AG04450 (cell line): ENCODE measurements around the gene CCDC85B. TPM values are rescaled to one million over a fixed set of nuclear protein-coding genes. Genes with fewer than 3 reads are reported as not detected.

Experiments
- CTCF ChIA-PET: fragments of 300-600, 350-600 bp; formaldehyde crosslinking; extraction: SDS; loops from one replicate; lab custom pipeline; 2022; ENCODE audit warnings: antibody characterized with exemption, inconsistent platforms; lab: Charles Lee
- POLR2A ChIA-PET: fragments of 350-600 bp; formaldehyde crosslinking; extraction: SDS; loops from one replicate; lab custom pipeline; 2021; ENCODE audit warnings: antibody characterized with exemption, inconsistent platforms; lab: Yijun Ruan, JAX
- DNase-seq: peaks from one replicate; pipeline ENCODE4 v3.0.0-alpha.2; 2011; ENCODE audit warnings: low read depth, low spot score
- H3K27ac ChIP-seq: one replicate; pipeline ENCODE4 v1.5.1; 2012; ENCODE audit warnings: low read depth, low read length, control low read depth
- H3K27me3 ChIP-seq: one replicate; pipeline ENCODE4 v1.6.0; 2012; ENCODE audit warnings: low read length; ENCODE audit not compliant: control insufficient read depth, insufficient read depth
- H3K4me3 ChIP-seq: 2 replicates; pipeline ENCODE4 v1.5.1; 2011; ENCODE audit warnings: mild to moderate bottlenecking, low read depth, low read length, control low read depth
- H3K9me3 ChIP-seq: 2 replicates; pipeline ENCODE4 v1.5.1; 2012; ENCODE audit warnings: low read length; ENCODE audit not compliant: control insufficient read depth, insufficient read depth
- CTCF ChIP-seq: IDR thresholded peaks from 2 replicates; pipeline ENCODE4 v1.5.1; 2011; ENCODE audit warnings: low read depth, low read length, control low read depth, inconsistent platforms
- polyA plus RNA-seq: library from polyadenylated mRNA; depleted of rRNA; stranded (reverse); fragments of >200 nt; gene quantifications from 2 replicates; pipeline ENCODE4 v1.2.3, GENCODE V29; 2011

CCDC85B gene
- polyA plus RNA-seq, 1 experiment: 13.1 TPM

DNA sequence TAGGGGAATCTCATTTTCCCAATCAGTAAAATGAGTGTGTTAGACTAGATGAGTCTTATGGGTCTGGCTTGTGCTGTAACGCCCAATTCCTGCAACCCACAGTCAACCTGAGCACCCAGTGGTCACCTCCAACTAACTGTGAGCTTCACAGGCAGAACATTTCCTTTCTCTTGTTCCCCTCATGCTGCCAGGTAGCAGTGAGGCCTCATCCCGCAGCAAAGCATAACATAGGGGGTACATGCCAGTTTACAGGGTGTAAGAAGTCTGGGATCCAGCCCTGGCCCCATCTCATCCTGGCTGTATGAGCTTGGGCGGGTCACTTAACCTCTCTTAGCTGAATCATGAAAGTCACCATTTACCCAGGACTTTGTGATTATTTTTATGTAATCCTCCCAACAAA lies 21.6 kb upstream of the CCDC85B start:
- H3K27me3 ChIP-seq: no peaks in the 10 kb centered on the region
- POLR2A ChIA-PET: interaction anchor here (0.6 to 4.2 kb wide), 4 partner anchors 10 to 987 kb away, joined by 3 to 26 read pairs (median 4); partner anchors contain the start of genes FIBP and MUS81
- CTCF ChIA-PET: interaction anchor here (2.1 to 4.2 kb wide), 3 partner anchors 9 to 20 kb away, joined by 14 to 35 read pairs (median 20); partner anchors contain the start of genes FIBP and MUS81
- no peak overlapping the region for H3K4me3 ChIP-seq
- DNase-seq: no peak
- H3K9me3 ChIP-seq: no peaks in the 10 kb centered on the region; the same call in 1 of the 2 replicates
- no peak overlapping the region for H3K27ac ChIP-seq
- TF ChIP-seq CTCF: no peak

DNA sequence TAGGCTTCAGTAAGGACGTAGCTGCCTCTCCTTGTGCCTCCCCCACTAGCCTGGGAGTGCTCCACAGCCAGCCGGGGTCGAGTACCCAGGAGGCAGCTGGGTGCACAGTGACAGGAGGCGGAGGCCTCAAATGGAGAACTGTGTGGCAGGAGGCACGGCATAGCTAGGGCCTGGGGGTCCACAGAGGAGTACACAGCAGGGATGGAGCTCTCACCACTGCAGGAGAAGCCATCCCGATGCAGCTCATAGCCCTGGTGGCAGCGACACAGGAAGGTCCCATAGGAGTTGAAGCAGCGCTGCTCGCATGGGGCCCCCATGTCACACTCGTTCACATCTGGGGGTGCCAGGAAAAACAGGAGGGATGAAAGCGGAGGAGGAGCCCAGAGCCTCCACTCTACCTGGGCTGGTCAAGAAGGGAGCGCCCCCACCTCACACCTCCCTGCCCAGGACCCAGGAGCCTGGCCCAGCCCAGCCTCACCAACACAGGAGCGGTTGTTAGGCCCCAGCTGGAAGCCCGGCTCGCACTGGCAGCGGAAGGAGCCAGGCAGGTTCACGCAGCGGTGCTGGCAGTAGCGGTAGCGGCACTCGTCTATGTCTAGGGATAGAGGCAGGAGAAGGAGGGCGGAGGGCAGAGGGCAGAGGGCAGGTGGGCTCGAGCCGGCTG lies 20.7 kb upstream of the CCDC85B start:
- ChIA-PET CTCF (interaction anchor here (2.1 to 4.2 kb wide), 4 partner anchors 10 to 19 kb away, joined by 14 to 35 read pairs (median 22); partner anchors contain the start of genes FIBP and MUS81), POLR2A (interaction anchor here (0.6 to 4.2 kb wide), 2 partner anchors 11 to 16 kb away, joined by 8 to 26 read pairs; partner anchors contain the start of gene MUS81)
- no peak for DNase-seq
- TF ChIP-seq CTCF: no peak
- no peak overlapping the region for H3K4me3 ChIP-seq
- H3K27me3 ChIP-seq: no peaks in the 10 kb centered on the region
- H3K27ac ChIP-seq: peak overlapping the region; percentile 21
- H3K9me3 ChIP-seq: no peaks in the 10 kb centered on the region; the same call in 1 of the 2 replicates

GRCh38 chr11:65870307-65870658 lies 20.2 kb upstream of the CCDC85B start:
- CTCF ChIA-PET: interaction anchor here (1.3 to 4.2 kb wide), 5 partner anchors 9 to 118 kb away, joined by 3 to 35 read pairs (median 20); partner anchors contain the start of genes FIBP and MUS81
- no peak for TF ChIP-seq CTCF
- no peak for DNase-seq
- H3K4me3 ChIP-seq: peak overlapping the region; percentile 76; the same call in 1 of the 2 replicates
- no peaks in the 10 kb centered on the region for H3K27me3 ChIP-seq
- peak overlapping the region; percentile 21 for H3K27ac ChIP-seq
- H3K9me3 ChIP-seq: no peaks in the 10 kb centered on the region; the same call in 1 of the 2 replicates
- POLR2A ChIA-PET: interaction anchor here (1.1 to 4.2 kb wide), 2 partner anchors 10 to 11 kb away, joined by 3 to 26 read pairs; partner anchors contain the start of gene MUS81

- Histone ChIP-seq H3K9me3 (no peaks in the 10 kb centered on the region; the same call in 1 of the 2 replicates), H3K27me3 (no peaks in the 10 kb centered on the region), H3K4me3 (peak overlapping the region; percentile 76), H3K27ac (peak overlapping the region; percentile 83)
- DNase-seq: no peak
- CTCF ChIA-PET: interaction anchor here (0.6 to 2.4 kb wide), 8 partner anchors 10 to 198 kb away, joined by 3 to 23 read pairs (median 6); partner anchors contain the start of genes FIBP and MUS81
- POLR2A ChIA-PET: interaction anchor here (0.5 to 2.2 kb wide), 8 partner anchors 8 to 249 kb away, joined by 3 to 37 read pairs (median 7); partner anchors contain the start of genes CCDC85B, CFL1, FIBP and FOSL1
- no peak for TF ChIP-seq CTCF
These were observed 19.5 kb upstream of the CCDC85B start for GRCh38 chr11:65870706-65871681.
